Measurements from ENCODE around the gene ARHGEF12.
A peak's percentile ranks its signal among the peaks of the same experiment; 100 is the strongest.

The ARHGEF12 gene

DNA sequence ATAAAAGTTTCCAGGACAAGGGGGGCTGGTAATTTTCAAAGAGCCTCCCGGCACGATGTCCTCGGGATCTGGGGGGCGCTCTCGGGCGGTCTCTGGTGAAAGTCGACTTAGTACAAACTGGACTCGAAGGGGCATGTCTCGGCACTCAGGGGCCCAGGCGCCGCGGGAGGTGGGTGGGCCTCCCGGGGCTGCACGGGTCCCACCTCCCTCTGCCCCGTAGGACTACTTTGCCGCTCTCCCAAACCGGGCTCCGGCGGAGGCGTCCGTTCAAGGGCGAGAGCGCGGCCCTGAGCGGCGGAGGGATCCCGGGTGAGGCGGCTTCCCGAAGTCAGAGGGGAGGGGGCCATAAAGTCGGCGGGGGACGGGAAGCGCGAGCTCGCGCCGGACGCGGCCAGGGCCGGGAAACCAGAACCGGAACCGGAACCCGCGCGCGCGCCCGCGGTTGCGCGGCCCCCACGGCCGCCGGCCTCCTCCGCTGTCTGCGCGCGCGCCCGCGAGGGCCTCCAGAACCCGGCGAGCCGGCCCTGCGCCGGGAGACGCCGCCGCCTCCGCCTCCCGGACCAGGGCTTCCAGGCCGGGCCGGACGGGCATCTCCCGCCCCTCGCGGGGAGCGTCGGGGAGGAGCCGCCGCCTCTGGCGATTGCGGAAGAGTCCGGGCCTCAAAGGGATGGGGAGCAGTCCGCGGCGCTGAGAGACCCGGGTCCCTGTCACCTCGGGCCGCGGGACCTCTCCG lies at the start of gene ARHGEF12:
TSS of gene ARHGEF12 (plus strand) at position 506 of the 733 bp plus-strand sequence. CDS start 831 bp downstream, outside the sequence.
- DNase-seq: peak; percentile 61 to 72

DNA sequence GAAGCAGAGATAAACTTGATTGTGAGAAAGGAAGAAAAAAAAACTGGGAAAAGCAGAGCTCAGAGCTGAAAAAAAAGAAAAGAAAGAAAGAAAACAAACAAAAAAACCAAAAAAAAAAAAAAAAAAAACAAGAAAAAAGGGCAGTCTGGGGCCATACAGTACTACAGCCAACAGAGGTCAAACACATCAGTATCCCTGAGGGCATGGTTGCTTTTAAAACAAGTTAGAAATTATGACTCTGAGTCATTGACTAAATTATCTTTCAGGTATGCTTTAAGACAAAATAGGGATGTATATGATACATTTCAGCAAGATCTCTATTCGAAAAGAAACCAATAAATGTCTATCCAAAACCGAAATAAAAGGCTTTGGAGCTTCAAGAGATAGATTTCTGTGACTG lies 48.2 kb upstream of the ARHGEF12 start:
- DNase-seq: no peak

GRCh38 chr11:120289426-120289825 lies 46.8 kb upstream of the ARHGEF12 start:
- DNase-seq: peak in 1 of 2 donors; percentile 15

GRCh38 chr11:120290956-120291355 lies 45.3 kb upstream of the ARHGEF12 start:
- no peak for DNase-seq

DNA sequence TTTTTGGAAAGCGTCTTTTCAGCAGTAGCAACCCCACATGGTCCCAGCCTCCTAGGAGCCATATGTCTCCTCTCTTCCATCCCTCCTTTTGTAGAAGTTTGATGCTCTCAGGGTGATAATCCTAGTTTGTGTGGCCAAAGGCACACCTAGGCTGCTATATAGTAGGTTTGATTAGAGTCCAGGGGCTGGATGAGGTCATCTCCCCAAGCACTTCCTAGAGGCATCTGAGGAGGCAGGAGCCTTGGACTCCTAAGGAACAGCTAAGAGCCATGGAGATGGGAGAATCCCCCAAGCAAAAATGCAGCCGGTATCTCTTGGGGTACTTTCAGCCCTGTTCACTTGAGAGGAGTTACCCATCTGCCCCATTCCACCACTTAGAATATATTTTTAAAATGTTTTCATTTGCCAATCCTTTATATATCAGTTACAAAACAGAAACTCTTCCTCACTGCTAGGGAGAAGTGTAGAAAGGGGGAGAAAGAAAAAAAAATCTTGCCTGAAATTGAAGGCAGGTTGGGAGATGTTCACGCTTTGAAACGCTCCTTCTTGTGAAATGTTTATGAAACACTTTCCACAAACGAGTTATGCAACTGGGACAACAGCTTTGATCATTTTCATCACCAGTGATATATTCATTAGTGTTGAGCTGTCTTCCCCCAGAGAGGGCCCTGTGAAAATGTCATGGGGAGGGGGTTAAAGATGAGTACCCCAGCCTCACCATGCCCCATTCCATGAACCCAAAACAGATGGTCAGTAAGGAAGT lies 43.0 kb upstream of the ARHGEF12 start:
- no peak for DNase-seq

GRCh38 chr11:120294096-120294495 lies 42.1 kb upstream of the ARHGEF12 start:
- no peak for DNase-seq

- no peak for DNase-seq
These were observed 41.1 kb upstream of the ARHGEF12 start for GRCh38 chr11:120295099-120295498.

- no peak for DNase-seq
These were observed 39.7 kb upstream of the ARHGEF12 start for GRCh38 chr11:120296554-120296953.

DNA sequence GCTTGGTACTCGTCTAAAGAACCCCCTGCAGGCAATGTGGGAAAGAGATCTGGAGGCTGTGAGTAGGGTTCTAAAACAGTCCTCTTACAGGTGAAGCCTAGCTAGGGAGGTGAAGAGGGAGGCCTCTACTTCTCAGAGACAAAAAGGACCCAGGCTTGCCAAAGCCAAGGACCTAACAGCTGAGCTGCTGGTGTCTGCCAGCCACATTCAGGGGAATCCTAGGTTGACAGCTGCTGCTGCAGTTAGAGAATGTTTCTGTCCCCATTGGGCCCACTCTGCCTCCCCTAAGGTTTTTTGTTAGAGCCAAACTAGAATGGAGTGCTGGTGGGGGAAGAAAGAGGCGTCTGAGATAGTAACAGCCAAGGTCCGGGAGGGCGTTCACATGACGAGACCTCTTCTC lies 37.8 kb upstream of the ARHGEF12 start:
- no peak for DNase-seq

- no peak for DNase-seq
These were observed 34.0 kb upstream of the ARHGEF12 start for GRCh38 chr11:120302001-120302805.

GRCh38 chr11:120303004-120303637 lies 33.1 kb upstream of the ARHGEF12 start:
- peak; percentile 58 to 92 for DNase-seq

DNA sequence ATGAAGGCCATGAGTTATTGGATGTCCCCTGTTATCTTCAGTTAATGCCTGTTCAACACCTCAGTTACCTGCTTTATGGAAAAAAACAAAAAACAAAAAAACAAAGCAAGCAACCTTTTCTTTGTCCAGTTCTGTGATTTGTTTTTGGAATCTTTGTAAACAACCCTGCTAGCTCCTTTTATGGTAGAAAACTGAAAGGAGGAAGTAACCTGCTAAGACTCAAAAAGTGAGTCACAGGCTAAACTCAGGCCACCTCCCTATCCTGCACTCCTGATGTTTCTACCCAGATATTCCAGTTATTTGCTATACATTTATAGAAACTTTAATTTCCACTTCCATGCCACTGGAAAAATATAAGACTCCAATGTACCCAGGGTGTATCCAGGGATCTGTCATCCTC lies 31.7 kb upstream of the ARHGEF12 start:
- DNase-seq: peak; percentile 23

- DNase-seq: no peak
These were observed 30.9 kb upstream of the ARHGEF12 start for GRCh38 chr11:120305286-120305685.

GRCh38 chr11:120306519-120307242 lies 29.5 kb upstream of the ARHGEF12 start:
- no peak for DNase-seq

GRCh38 chr11:120307476-120307875 lies 28.7 kb upstream of the ARHGEF12 start:
- no peak for DNase-seq

DNA sequence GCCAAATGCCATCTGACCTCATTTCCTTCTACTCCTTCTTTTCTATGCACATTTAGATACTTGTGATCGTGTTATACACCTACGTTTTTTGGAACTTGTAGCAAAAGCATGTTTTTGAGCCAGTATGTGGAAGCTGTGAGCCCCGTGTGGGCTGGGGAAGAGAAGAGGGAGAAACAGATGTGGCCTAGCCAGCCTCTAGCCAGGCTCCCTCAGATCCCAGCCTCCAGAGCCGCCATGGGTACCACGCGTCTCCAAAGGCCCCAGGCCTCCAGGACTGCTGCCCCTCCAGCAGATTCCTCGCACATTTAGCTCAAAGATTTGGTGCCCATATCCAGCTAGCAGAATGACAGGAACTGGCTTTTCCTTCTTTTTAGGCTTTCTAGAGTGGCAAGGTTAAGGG lies 28.1 kb upstream of the ARHGEF12 start:
- no peak for DNase-seq

GRCh38 chr11:120310870-120311269 lies 25.3 kb upstream of the ARHGEF12 start:
- DNase-seq: no peak

DNA sequence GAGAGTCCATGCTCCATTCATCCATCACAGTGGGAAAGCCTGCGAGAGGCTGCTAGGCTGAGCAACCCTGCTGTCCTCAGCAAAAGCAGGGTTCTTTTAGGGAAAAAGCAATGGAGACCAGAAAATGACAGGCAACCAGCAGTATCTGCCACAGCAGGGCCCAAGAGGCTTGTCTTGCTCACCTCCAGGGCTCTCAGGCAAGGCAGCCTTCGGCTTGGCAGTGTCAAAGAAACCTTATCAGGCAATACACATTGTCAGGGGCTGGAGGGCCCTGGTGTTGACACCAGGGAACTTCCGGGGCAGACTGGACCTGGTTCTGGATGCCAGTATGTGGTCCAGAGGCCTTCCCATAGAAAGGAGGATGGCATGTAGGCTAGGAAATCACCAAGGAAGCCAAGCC lies 21.4 kb upstream of the ARHGEF12 start:
- DNase-seq: no peak

GRCh38 chr11:120316880-120317688 lies 19.1 kb upstream of the ARHGEF12 start:
- DNase-seq: no peak

GRCh38 chr11:120317689-120318480 lies 18.3 kb upstream of the ARHGEF12 start:
- DNase-seq: no peak
